Middle frontal gyrus (tissue), 1 donor: ENCODE results near the gene MUTYH.
"Not testable (repeated sequence)": the region's sequence is repeated elsewhere in the genome, so short reads cannot be mapped to it uniquely, and the experiment has no call there.

Source experiments
- DNase-seq: peaks from one replicate; pipeline ENCODE4 v3.0.0-alpha.2; 2015; ENCODE audit warnings: low spot score; ENCODE audit errors: extremely low spot score

Gene MUTYH

DNA sequence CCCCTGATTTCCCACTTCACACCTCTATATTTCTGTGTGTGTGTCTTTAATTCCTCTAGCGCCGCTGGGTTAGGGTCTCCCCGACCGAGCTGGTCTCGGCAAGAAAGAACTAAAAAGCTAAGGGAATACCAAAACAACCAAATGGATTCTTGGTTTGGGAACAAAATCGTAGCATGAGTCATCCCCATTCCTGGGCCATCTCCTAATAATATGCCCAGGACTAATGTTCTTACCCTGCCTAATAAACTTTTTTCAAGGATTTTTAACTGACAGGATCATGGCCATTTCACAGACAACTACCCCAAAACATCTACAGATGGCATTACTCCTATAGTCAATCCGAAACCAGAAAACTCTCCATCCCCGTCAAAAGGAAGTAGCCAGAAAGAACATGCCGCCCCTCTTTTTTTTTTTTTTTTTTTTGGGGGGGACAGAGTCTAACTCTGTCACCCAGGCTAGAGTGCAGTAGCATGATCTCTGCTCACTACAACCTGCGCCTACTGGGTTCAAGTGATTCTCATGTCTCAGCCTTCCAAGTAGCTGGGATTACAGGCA is 17.7 kb downstream of the MUTYH start:
- DNase-seq: no peak

DNA sequence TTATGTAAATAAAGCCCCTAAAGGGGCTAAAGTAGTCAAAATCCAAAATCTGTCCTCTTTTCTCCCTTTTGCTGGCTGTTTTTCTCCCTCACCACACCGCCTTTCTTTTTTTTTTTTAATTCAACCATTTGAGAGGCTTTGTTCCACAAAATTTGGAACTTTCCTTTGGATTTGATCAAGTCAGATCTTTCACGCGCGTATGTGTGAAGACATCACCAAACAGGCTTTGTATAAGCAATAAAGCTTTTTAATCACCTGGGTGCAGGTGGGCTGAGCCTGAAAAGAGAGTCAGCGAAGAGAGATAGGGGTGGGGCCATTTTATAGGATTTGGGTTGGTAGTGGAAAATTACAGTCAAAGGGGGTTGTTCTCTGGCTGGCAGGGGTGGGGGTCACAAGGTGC is 18.8 kb downstream of the MUTYH start:
- DNase-seq: no peak

DNA sequence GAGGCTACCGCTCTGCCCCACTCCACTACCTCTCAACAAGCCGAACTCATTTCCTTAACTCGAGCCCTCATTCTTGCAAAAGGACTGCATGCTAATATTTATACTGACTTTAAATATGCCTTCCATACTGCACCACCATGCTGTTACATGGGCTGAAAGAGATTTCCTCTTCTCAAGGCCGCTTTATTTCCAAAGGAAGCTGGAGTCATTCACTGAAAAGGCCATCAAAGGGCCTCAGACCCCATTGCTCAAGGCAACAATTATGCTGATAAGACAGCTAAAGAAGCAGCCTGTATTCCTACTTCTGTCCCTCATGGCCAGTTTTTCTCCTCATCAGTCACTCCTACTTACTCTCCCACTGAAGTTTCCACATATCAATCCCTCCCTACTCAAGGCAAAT is 20.5 kb downstream of the MUTYH start:
- DNase-seq: no peak

DNA sequence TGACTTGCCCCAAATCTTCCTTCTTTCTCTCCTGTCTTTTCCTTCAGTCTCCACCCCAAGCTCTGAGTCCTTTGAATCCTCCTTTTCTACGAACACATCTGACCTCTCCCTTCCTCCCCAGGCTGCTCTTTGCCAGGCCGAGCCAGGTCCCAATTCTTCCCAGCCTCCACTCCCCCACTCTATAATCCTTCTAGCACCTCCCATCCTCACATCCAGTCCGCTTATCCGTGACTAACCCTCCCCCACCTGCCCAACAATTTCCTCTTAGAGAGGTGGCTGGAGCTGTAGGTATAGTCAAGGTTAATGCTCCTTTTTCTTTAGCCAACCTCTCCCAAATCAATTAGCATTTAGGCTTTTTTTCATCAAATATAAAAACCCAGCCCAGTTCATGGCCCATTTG is 23.1 kb downstream of the MUTYH start:
- DNase-seq: no peak

DNA sequence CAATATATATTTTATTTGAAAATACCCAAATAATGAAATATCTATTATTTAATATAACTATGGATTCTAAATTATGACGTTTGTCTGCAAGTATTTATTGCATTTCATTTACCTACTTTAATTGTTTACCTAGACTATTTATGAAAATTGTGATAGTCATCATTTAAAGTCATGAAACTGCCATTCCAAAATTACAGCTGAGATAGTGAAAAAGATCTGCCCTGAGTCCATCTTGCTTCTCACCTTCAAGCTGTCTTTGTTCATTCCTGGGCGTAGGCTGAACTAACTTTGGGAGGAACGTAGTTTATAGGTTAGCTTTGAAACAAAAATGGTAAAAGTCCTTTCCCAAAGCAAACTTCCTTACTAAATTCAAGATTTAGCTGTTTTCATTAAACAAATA is 26.0 kb downstream of the MUTYH start:
- DNase-seq: no peak

DNA sequence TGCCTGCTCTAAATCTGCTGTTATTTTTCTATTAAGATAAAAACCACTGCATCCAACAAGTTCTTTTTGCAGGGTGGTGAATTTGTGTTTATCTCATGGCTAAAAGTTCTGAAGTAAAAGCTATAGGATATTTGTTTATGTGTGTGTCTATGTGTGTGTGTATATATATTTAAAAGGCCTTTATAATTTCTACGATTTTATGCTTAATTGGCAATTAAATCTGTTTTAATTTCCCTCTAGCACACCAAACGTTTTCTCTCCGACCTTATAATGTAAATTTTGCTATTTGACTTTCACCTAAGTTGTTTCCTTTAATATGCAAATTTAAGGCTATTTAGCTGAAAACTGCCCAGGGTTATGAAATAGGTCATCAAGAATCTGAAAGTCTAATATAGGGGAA is 33.3 kb downstream of the MUTYH start:
- no peak for DNase-seq

DNA sequence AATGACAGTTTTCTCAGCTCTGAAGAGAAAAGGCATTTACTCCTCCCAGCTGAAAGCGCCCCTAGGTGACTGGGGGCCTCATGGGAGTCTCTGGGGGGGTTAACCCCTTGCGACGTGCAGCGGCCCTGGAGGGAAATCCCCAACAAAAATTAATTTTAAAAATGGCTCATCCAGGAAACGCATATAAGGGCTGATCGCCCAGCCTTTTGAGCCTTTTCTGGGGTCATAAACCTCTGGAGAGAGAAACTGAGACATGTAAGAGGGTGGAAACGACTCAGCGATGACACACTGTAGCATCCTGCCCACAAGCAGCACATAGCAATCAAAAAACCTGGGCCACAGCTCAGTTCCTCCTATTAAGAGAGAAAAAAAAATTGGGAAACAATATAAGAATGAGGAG is 33.9 kb downstream of the MUTYH start:
- no peak for DNase-seq

DNA sequence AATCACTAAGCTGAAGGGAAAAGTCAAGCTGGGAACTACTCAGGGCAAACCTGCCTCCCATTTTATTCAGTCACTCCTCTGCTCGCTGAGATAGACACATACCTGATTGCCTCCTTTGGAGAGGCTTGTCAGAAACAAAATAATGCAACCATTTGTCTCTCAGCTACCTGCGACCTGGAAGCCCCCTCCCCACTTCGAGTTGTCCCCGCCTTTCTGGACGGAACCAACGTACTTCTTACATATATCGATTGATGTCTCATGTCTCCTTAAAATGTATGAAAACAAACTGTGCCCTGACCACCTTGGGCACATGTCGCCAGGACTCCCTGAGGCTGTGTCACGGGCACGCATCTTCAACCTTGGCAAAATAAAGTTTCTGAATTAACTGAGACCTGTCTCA is 35.0 kb downstream of the MUTYH start:
- no peak for DNase-seq

DNA sequence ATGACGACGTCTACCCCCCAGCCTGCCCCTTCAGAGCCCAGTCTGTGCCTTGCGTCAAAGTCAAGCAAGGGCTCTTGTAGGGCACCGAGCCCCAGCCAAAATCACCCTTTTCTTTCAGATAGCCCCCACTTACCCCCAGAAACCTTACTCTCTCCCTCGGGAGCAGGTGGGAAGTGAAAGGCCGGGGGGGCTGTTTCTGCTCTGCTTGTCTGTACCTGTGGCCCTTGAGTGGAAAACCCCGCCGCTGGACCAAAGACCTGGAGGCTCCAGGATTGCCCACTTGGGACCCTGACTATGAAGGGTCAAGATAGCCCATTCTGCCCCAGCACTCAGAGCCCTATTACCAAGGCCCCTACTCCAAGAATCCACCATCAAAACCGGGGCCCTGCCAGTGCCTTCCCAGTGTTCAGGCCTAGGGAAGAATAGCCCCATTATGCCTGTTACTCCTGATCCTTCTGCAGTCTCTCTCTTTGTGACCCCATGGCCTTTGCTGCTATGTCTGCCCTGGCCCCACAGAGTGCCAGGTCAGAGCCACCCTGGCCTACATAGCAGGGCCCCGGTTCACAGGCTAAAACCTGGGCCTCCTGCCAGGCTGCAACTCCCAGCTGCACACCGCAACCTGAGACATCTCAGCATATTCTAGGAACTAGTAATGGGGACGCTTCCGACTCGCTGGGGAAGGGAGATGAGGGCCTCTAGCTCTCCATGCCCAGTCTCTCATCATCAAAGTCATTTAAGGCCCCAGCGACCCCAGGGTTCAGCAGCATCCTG is 35.7 kb downstream of the MUTYH start:
- DNase-seq: no peak

DNA sequence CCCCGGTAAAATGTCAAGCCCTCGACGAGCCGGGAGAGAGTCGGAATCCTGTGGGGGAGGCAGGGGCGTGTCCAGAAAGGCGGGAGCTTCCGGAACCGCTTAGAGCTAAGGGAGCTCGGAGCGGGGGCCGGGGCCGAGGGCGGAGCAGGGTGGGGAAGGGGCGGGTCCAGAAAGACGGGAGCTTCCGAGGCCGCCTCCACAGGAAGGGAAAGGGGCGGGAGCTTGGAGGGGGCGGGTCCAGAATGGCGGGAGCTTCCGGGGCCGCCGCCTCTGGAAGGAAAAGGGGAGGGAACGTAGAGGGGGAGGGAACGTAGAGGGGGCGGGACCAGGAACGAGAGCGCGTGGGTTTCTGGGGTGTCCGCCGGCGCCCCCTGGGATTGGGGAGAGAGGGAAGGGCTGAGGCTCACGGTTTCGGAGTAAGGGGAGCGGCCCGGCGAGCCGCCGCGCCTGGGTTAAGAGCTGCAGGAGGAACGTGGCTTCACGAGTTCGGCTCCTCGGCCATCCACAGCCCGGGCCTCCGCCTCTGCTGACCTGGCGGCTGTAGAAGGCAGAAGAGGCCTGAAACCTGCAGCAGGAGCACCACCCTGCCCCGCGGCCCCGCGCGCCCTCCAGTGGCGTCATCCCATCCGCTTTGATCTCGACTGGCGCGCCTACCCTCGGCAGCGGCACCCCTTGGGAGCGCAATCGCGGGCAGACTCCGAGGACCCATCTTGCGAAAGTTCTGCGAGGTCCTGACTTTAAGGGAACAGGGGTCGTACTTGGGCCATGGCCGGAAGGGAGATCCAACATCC is 36.5 kb downstream of the MUTYH start:
- peak; percentile 90 for DNase-seq

DNA sequence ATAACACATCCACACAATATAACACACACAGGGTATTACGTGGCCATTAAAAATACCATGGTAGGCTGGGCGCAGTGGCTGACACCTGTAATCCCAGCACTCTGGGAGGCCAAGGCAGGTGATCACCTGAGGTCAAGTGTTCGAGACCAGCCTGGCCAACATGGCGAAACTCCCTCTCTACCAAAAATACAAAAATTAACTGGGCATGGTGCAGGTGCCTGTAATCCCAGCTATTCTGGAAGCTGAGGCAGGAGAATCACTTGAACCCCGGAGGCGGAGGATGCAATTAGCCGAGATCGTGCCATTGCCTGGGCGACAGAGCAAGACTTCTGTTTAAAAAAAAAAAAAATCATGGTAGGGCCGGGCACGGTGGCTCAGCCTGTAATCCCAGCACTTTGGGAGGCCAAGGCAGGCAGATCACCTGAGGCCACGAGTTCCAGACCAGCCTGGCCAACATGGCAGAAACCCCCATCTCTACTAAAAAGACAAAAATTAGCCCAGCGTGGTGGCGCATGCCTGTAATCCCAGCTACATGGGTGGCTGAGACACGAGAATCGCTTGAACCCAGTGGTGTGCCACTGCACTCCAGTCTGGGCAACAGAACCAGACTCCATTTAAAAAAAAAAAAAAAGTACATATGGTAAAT is 37.6 kb downstream of the MUTYH start:
- no peak for DNase-seq

DNA sequence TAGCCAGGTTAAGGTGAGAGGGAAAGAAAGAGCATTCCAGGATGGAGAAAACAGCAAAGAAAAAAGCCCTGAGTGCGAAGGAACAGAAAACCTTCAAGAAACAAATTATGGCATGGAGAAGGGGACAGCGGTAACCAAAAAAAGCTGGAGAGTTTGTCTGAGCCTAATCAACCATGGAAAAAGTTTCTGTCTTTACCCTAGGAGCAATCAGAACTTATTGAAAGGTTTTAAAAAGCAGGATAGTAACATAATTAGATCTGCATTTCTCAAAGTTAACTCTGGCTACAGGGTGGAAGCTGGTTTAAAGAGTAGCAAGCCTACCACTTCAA is 39.6 kb downstream of the MUTYH start:
- DNase-seq: no peak

DNA sequence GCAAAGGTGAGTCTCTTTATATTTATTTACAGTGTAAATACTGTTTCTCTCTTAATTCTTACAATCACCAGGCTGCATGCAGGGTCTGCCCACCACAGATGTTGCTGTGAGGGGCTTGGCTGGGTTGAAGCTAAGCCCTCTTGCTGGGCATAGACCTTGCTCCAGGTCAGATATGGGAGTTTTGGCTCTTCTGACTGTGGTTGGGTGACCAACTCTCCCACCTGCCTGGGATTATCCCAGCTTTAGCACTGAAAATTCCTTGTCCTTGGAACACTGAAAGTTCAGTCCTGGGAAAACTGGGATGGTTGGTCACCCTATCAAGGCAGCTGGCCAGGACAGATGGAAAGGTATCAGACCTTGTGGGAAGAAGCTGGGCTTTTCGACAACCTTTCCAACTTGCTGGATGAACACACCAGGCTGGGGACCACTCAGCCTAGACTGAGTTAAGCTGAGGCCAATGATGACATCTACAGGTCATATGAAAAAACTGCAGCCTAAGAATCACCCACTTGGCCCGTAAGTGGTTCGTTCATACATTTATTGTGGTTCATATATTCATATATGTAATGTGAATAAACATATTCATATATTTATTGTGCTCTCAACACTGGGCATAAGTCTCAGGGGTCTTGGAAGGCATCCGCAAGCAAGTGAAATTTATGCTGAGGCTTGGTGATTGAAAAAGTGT is 40.1 kb downstream of the MUTYH start:
- DNase-seq: peak; percentile 64

DNA sequence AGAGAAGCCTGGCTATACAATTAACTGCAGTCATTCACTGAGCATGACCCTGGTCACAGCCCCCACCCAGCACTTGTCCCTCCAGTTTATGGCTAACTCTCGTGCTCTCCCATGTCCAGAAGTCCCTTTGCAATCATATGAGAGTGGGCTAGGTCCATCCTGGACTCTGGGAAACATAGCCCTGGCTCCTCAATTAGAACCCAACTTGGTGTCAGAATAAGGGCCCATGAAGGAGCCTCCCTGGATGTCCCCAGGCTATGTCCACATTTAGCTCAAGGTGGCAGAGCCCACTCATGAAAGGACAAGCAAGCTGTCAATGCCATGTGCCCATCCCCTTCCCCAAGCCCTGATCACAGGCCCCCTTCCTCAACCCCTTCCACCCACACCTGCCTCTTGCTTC is 40.9 kb downstream of the MUTYH start:
- DNase-seq: no peak

DNA sequence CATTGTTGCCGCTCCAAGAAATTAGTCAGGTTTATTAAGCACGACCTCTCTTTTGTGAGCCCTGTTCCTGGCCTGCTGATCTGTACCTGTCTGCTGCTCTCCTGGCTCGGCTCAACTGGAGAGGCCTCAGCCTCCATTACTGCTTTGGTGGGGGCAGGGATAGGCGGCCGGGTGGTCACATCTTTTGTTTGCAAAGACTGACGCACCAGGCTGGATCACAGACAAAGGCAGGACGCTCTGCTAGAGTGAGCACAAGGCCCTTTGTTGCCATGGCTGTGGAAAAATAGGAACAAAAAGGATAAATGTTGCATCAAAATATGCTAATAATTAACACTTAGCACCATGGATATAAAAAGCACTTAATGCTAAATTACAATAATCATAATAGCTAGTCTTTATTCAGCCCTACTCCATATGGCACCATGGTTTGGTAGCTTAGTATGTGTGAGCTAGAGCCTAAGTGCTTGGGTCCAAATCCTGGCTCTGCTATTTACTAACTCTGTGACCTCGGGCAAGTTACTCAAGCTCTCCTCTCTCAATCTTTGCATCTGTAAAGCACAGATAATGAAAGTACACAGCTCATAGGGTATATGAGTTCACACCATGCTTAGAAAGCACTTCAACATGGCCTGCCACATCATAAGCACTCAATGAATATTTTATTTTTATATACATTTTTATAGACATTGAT is 42.4 kb downstream of the MUTYH start:
- no peak for DNase-seq

DNA sequence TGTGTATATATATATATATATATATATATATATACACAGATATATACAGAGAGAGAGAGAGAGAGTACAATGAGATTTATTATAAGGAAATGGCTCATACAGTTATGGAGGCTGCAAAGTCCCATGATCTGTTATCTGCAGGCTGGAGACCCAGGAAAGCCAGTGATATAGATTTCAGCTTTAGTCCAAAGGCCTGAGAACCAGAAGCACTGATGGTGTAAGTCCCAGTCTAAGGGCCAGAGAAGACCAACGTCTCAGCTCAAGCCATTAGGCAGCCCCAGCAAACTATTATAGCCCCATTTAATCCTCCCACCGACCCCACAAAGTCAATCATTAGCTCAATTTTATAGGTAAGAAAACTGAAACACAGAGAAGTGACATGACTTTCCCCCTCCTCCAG is 48.5 kb downstream of the MUTYH start:
- DNase-seq: no peak

DNA sequence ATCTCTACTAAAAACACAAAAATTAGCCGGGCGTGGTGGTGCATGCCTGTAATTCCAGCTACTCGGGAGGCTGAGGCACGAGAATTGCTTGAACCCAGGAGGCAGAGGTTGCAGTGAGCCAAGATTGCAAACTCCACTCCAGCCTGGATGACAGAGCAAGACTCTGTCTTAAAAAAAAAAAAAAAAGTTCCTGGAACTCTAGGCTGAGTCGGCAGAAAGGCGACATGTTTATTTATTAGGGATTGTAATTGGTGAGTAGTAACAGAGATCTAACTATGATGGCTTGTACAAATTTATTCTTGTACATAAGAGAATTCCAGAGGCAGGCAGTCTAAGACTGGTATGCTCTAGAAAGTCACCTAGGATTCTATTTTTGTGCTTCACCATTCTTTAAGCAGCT is 49.2 kb downstream of the MUTYH start:
- DNase-seq: not testable (repeated sequence)

DNA sequence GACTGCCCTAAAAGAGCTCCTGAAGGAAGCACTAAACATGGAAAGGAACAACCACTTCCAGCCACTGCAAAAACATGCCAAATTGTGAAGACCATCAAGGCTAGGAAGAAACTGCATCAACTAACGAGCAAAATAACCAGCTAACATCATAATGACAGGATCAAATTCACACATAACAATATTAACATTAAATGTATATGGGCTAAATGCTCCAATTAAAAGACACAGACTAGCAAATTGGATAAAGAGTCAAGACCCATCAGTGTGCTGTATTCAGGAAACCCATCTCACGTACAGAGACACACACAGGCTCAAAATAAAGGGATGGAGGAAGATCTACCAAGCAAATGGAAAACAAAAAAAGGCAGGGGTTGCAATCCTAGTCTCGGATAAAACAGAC is 53.7 kb downstream of the MUTYH start:
- not testable (repeated sequence) for DNase-seq

DNA sequence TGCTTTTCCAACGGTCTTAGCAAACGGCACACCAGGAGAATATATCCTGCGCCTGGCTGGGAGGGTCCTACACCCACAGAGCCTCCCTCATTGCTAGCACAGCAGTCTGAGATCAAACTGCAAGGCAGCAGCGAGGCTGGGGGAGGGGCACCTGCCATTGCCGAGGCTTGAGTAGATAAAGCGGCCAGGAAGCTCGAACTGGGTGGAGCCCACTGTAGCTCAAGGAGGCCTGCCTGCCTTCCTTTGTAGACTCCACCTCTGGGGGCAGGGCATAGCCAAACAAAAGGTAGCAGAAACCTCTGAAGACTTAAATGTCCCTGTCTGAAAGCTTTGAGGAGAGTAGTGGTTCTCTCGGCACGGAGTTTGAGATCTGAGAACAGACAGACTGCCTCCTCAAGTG is 55.4 kb downstream of the MUTYH start:
- DNase-seq: not testable (repeated sequence)

DNA sequence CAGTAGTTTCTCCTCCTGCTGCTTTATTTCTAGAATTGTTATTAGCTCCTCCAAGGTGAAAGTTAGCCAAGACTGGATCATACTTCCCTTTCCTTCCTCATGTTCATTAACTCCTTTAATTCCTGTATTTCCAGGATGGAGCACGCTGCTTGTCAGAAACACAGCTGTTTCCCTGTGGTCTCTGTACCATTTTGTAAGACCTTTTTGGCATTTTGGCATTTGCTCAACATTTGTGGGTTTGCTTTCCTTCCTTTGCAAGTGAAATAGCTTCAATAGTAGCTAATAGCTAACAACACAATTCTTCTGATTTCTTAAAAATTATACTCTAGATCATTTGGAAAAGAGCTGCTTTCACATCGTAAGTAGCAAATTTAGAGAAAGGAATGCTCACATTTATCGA is 57.9 kb downstream of the MUTYH start:
- no peak for DNase-seq
